Measurements from ENCODE around the gene STEAP2.

The STEAP2 gene

DNA sequence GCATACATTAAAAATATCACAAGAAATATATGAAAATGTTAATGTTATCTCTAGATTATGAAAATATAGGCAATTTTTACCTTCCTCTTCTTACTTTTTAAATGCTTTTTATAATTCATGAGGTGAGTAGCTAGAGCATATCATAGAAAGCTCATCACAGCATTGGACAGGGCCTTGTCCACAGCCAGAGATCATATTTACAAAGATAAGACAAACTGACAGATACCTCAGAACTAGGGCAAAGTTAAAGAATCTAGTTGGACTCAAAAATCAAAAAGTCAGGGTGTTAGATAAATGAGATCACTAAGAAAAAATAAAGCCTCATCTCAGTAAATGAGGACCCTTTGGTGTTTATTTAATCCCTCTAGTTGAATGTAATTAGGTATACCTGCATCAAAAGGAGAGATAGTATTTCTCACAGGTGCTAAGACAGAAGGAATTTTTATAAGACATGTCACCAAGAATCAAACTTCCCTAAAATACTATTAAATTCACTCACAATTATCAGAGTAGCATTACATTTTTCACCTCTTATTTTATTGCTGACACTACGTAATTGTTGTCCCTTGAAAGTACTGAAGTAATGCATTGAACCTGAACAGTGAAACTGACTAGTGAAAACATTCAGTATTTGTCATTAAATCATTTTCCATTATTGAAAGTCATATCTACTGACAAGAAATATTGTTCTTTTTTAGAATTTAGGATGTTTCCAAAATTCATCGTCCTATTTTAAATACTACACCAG, 59.1 kb downstream of the STEAP2 start:
- no peak for DNase-seq (ENCODE audit: low read depth in 2 of 2)

DNA sequence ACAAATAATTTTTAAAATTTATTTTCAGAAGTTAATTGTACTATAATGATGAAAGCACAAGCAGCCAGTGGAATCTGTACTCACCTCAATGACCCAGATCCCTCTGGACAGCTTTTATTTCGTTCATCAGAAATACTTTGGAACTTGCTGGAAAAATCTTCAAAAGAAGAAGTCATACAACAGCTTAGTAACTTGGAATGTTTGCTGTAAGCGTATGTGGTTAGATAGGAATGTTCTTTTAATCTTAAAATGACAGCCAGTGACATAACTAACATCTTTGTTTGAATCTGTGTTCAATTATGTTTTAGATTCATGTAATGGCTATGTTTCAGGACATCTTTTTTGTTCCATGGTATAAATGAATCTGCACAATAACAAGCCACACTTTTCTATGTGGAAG, 60.2 kb downstream of the STEAP2 start:
- DNase-seq (ENCODE audit: low read depth in 2 of 2) = no peak

DNA sequence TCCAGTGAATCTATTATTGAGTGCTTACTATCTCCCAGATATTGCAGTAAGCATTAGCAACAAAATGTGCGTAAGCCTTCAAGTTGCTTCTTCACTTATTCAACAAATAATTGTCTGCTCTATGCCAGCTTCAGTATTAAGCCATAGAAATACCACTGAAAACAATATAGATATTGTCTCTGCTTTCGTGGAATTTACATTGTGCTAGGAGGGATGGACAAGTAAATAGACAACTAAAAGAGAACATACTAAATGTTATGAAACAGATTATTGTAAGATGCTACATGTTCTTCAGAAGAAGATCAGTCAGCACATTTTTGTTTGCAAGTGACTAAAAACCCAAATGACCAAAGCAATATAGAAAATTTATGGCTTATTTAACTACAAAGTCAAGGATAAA, 60.7 kb downstream of the STEAP2 start:
- DNase-seq (ENCODE audit: low read depth in 2 of 2) = no peak

DNA sequence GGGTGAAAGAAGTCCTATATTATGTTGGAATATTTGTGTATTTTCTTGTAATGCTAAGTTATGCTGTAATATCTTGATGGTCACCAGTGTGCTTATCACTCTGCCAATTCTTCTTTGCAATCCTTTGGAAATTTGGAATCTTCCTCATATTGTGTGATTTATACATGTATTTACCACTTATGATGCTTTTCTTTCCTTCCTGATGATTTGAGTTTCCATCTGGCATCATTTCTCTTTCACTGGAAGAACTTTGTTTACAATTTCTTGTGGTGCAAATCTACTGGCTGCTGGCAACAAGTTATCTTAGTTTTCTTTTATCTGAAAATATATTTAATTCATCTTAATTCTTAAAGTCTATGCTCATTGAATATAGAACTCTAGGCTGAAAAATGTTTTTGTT, 62.6 kb downstream of the STEAP2 start:
- DNase-seq (ENCODE audit: low read depth in 2 of 2) = no peak

DNA sequence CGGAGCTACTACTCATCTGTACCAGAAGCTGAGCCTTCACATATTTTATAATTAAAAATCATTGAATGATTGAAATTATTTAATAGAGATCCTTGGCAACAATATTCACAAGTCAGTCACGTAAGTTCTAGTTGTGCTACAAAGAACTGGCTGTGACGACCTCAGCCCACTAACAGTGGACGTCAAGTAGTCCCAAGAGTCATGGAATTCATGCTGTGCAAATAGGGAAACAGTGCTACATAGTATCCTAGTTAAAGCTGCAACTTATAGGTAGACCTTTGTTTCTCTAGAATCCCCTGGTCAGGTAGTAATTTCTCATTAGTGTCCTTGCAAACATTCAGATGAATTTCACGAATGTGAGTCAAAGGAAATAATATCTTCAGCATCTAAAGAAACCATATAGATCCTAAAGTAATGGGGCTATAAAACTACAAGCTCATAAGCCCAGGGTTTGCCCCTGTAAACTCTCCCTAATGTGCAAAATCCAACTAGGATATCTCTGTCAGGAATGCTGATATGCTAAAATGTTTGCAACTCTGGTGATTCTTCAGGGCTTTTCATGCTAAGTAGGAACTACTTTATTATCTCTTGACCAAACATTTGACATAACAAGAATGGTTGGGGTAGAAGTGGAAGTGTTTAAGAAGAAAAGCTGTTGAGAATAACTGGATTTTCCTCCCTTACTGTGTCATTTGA, 64.6 kb downstream of the STEAP2 start:
- no peak for DNase-seq (ENCODE audit: low read depth in 2 of 2)

Measured in stimulated activated CD4-positive, alpha-beta T cell treated with anti-CD3 and anti-CD28 coated beads, Interleukin-15, amount 100 ng/mL, for 48 hours (primary cell).